ENCODE measurements around the gene MYLK3.

Gene MYLK3

GRCh38 chr16:46713634-46714033, 34.5 kb downstream of the MYLK3 start:
- TF ChIP-seq CTCF (IDR thresholded peaks at IDR 0.05; ENCODE audit: insufficient read depth, low read length, poor library complexity, severe bottlenecking) = no peak
- Histone ChIP-seq H3K4me3 (replicated peaks; ENCODE audit: low read depth, low read length) (no peak overlapping the region), H3K36me3 (ENCODE audit: control insufficient read depth, insufficient read depth, low read length) (no peaks in the 10 kb centered on the region), H3K27me3 (replicated peaks; ENCODE audit: control insufficient read depth, insufficient read depth, low read length) (no peaks in the 10 kb centered on the region)
- no peak for DNase-seq (ENCODE audit: extremely low read depth, insufficient read length)

GRCh38 chr16:46712911-46713310, 35.2 kb downstream of the MYLK3 start:
- Histone ChIP-seq H3K4me3 (replicated peaks; ENCODE audit: low read depth, low read length) (no peak overlapping the region), H3K27me3 (replicated peaks; ENCODE audit: control insufficient read depth, insufficient read depth, low read length) (no peaks in the 10 kb centered on the region), H3K36me3 (ENCODE audit: control insufficient read depth, insufficient read depth, low read length) (no peaks in the 10 kb centered on the region)
- TF ChIP-seq CTCF (IDR thresholded peaks at IDR 0.05; ENCODE audit: insufficient read depth, low read length, poor library complexity, severe bottlenecking) = no peak
- DNase-seq (ENCODE audit: extremely low read depth, insufficient read length) = no peak

GRCh38 chr16:46711106-46712058, 36.8 kb downstream of the MYLK3 start:
- Histone ChIP-seq H3K36me3 (ENCODE audit: control insufficient read depth, insufficient read depth, low read length) (no peaks in the 10 kb centered on the region), H3K4me3 (replicated peaks; ENCODE audit: low read depth, low read length) (no peak overlapping the region), H3K27me3 (replicated peaks; ENCODE audit: control insufficient read depth, insufficient read depth, low read length) (no peaks in the 10 kb centered on the region)
- DNase-seq (ENCODE audit: extremely low read depth, insufficient read length) = no peak
- TF ChIP-seq CTCF (IDR thresholded peaks at IDR 0.05; ENCODE audit: insufficient read depth, low read length, poor library complexity, severe bottlenecking) = no peak

GRCh38 chr16:46709469-46710005, 38.6 kb downstream of the MYLK3 start:
- no peak for DNase-seq (ENCODE audit: extremely low read depth, insufficient read length)
- Histone ChIP-seq H3K4me3 (replicated peaks; ENCODE audit: low read depth, low read length) (no peak overlapping the region), H3K36me3 (ENCODE audit: control insufficient read depth, insufficient read depth, low read length) (no peaks in the 10 kb centered on the region), H3K27me3 (replicated peaks; ENCODE audit: control insufficient read depth, insufficient read depth, low read length) (no peaks in the 10 kb centered on the region)
- TF ChIP-seq CTCF (IDR thresholded peaks at IDR 0.05; ENCODE audit: insufficient read depth, low read length, poor library complexity, severe bottlenecking) = no peak

GRCh38 chr16:46706642-46707041, 41.5 kb downstream of the MYLK3 start:
- Histone ChIP-seq H3K36me3 (ENCODE audit: control insufficient read depth, insufficient read depth, low read length) (no peaks in the 10 kb centered on the region), H3K4me3 (replicated peaks; ENCODE audit: low read depth, low read length) (no peak overlapping the region), H3K27me3 (replicated peaks; ENCODE audit: control insufficient read depth, insufficient read depth, low read length) (no peaks in the 10 kb centered on the region)
- DNase-seq (ENCODE audit: extremely low read depth, insufficient read length) = no peak
- no peak for TF ChIP-seq CTCF (IDR thresholded peaks at IDR 0.05; ENCODE audit: insufficient read depth, low read length, poor library complexity, severe bottlenecking)

Measured in GM06990 (cell line).